ENCODE data around the gene NLRP10.
A peak's percentile ranks its signal among the peaks of the same experiment; 100 is the strongest.

Gene NLRP10, protein sequence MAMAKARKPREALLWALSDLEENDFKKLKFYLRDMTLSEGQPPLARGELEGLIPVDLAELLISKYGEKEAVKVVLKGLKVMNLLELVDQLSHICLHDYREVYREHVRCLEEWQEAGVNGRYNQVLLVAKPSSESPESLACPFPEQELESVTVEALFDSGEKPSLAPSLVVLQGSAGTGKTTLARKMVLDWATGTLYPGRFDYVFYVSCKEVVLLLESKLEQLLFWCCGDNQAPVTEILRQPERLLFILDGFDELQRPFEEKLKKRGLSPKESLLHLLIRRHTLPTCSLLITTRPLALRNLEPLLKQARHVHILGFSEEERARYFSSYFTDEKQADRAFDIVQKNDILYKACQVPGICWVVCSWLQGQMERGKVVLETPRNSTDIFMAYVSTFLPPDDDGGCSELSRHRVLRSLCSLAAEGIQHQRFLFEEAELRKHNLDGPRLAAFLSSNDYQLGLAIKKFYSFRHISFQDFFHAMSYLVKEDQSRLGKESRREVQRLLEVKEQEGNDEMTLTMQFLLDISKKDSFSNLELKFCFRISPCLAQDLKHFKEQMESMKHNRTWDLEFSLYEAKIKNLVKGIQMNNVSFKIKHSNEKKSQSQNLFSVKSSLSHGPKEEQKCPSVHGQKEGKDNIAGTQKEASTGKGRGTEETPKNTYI

DNA sequence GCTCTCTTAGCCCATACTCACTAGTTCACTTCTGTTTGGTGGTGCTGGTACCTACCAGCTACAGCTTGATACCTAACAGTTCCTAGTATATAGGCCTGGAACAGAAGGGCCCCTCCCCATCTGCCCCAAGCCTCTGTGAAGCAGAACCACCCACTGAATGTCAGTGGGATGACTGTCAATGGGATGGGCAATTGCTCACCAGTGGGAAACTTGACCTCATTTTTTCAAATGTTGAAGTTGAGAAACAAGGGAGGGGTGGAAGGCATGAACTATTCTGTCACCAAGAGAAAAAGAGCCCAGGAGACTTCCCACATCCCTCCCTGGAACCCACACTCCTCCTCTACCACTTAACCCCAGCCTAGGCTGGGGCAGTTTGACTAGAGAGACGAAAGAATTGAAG lies at the start of gene NLRP10:
NLRP10 (minus strand) TSS at position 62 of the 400 bp plus-strand sequence. CDS start 1,952 bp downstream, outside the sequence.
- no peak for TF ChIP-seq ZNF274 (IDR thresholded peaks at IDR 0.05; ENCODE audit: low read depth, low read length)
- no peak within 1 kb of the TSS for H3K4me3 ChIP-seq (ENCODE audit: low read length)

DNA sequence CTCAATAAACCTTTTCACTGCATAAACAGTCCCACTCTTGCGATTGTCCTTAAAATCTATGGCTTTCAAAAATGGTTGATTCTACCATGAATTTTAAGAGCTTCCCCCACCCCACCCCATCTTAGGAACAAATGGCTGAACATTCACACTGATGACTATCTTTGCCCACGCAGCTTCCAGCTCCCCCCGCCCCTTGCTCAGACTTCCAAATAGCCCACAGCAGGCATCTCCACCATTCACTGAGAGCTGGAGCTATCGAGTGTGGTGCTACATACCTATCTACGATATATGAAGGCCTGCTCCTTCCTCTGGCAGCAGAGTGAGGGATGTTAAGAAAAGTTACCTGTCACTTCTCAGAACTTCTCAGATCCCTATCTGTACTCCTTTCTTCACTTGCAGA lies 48.6 kb upstream of the NLRP10 start:
- no peak for TF ChIP-seq ZNF274 (IDR thresholded peaks at IDR 0.05; ENCODE audit: low read depth, low read length)
- H3K4me3 ChIP-seq (ENCODE audit: low read length): no peak overlapping the region

DNA sequence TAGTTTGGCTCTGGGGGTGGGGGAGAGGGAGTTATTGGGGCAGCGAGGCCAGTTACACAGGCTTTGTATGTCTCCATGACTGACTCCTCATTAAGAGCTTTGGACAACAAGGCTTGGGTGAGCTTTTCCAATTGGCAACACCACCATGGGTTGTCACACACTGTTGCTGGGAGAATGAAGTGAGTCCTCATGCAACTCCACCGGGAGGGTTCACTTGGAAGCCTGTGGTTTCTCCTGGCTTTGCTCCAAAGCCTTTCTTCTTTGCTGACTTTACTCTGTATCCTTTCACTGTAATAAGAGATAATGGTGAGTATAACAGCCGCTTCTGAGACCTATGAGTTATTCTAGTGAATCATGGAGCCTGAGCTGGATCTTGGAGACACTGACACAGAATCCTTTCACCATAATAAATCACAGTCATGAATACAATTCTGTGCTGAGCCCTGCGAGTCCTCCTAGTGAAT lies 46.8 kb upstream of the NLRP10 start:
- no peak overlapping the region for H3K4me3 ChIP-seq (ENCODE audit: low read length)
- no peak for TF ChIP-seq ZNF274 (IDR thresholded peaks at IDR 0.05; ENCODE audit: low read depth, low read length)

DNA sequence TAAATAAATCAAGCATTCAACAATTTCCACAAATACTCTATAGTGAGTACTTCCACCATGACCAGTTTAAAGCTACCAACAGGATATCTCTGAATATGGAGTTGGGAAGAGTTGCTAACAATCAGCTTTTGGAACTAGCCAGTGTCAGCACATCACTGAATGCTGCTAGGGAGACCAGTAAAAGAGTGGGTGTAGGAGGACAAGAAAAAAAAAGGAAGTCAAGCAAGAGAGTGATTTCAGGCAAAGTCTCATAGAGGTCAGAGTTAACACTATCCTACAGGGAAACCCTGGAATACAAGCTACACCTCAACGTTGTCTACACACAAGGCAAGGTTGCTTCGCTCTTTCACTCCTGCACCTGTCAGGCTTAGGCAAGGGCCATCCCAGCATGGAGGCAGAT lies 46.1 kb upstream of the NLRP10 start:
- no peak overlapping the region for H3K4me3 ChIP-seq (ENCODE audit: low read length)
- no peak for TF ChIP-seq ZNF274 (IDR thresholded peaks at IDR 0.05; ENCODE audit: low read depth, low read length)

GRCh38 chr11:8009856-8010255 lies 44.6 kb upstream of the NLRP10 start:
- H3K4me3 ChIP-seq (ENCODE audit: low read length): no peak overlapping the region
- no peak for TF ChIP-seq ZNF274 (IDR thresholded peaks at IDR 0.05; ENCODE audit: low read depth, low read length)

DNA sequence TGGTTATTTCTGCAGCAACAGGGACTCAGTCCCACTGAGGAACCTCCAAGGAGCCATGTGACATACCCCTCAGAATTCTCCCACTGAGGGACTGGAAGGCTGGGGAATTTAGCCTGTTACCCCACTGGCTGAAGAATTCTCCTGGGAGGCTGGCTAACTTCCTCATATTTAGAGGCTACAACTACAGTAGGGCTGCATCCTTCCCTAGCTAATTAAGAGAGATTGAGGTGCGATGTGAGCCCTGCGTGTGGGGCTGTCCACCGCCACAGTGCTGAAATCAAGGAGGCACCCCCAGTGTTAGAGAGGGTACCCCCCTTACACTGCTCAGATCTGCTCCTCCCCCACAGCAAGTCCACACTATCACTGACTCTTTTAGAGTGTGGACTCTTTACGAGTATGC lies 43.0 kb upstream of the NLRP10 start:
- no peak for TF ChIP-seq ZNF274 (IDR thresholded peaks at IDR 0.05; ENCODE audit: low read depth, low read length)
- H3K4me3 ChIP-seq (ENCODE audit: low read length): no peak overlapping the region

GRCh38 chr11:8006349-8006977 lies 41.2 kb upstream of the NLRP10 start:
- no peak overlapping the region for H3K4me3 ChIP-seq (ENCODE audit: low read length)
- TF ChIP-seq ZNF274 (IDR thresholded peaks at IDR 0.05; ENCODE audit: low read depth, low read length): no peak

DNA sequence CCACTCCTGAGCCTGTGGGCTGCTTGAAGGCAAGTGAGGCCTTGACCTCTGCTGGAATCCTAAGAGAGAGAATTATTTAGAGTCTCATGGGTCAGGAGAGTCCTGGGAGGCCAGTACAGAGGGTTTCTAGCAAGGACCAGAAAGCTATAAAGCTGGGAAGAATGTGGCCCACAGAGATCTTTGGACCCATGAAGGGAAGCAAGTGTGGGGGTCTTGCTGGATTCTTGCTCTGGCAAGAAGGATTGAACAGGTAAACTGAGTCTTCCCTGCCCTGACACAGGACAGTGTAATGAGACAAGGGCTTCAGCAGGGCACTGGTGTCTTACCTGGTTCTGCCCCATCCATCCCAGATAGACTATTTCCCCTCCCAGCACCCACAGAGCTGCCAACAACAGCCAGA lies 40.3 kb upstream of the NLRP10 start:
- no peak overlapping the region for H3K4me3 ChIP-seq (ENCODE audit: low read length)
- no peak for TF ChIP-seq ZNF274 (IDR thresholded peaks at IDR 0.05; ENCODE audit: low read depth, low read length)

DNA sequence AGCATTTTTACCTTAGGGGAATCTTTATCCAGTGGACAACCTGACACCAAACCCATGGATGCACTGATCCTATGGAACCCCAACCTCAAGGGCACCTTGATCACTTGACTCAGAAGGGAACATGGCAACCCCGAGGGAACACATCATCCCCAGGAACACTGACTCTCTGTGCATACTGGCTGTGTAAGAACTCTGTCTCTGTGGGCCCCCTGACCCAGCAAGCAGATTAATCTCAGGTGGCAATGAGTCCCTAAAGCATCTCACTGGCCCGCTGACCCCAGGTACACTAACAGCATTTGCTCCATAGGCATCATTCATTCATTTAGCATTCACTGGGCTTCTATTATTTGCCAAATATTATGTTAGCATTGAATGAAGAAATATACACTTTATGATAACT lies 38.8 kb upstream of the NLRP10 start:
- no peak overlapping the region for H3K4me3 ChIP-seq (ENCODE audit: low read length)
- no peak for TF ChIP-seq ZNF274 (IDR thresholded peaks at IDR 0.05; ENCODE audit: low read depth, low read length)

DNA sequence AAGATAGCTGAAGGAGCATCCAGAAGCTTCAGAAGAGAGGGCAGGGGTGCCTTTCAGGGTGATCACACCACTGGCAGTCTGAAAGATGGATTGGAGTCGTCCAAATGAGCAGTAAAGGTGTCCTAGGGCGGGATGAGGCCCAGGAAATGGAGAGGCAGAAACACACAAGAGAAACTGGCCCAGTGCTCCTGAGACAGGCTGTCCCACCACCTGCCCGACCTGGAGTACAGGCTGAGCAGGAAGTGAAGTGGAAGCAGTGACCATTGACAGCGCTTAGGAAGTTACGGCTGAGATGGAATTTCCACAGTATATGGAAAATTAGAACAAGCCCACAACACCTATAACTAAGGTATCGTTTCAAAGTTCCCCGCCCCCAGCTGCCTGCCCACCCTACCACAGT lies 37.9 kb upstream of the NLRP10 start:
- no peak for TF ChIP-seq ZNF274 (IDR thresholded peaks at IDR 0.05; ENCODE audit: low read depth, low read length)

GRCh38 chr11:8002676-8003075 lies 37.4 kb upstream of the NLRP10 start:
- no peak overlapping the region for H3K4me3 ChIP-seq (ENCODE audit: low read length)
- TF ChIP-seq ZNF274 (IDR thresholded peaks at IDR 0.05; ENCODE audit: low read depth, low read length): no peak

More for the DNA sequence above, 37.9 kb upstream of the NLRP10 start:
- no peak overlapping the region for H3K4me3 ChIP-seq (ENCODE audit: low read length)

DNA sequence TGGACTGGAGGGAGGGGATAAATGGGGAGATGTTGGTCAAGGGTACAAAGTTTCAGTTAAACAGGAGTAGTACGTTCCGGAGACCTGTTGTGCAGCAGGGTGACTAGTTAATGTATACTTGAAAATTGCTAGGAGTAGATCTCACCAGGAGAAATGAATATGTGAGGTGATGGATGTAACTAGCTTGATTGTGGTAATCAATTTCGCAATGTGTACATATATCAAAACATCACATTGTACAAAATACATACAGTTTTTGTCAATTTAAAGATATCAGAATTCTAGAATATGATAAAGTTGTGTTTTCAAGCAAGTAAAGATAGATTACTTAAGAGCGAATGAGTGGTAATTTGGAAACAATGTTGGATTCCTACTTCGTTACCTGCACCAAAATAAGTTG lies 35.1 kb upstream of the NLRP10 start:
- no peak for TF ChIP-seq ZNF274 (IDR thresholded peaks at IDR 0.05; ENCODE audit: low read depth, low read length)

DNA sequence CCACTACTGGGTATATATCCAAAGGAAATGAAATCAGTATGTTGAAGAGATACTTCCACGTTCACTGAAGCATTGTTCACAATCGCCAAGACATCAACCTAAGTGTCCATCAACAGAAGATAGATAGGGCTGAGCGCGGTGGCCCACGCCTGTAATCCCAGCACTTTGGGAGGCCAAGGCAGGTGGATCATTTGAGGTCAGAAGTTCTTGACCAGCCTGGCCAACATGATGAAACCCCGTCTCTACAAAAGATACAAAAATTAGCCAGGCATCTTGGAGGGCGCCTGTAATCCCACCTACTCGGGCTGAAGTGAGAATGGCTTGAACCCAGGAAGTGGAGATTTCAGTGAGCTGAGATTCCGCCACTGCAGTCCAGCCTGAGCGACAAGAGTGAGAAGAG lies 34.5 kb upstream of the NLRP10 start:
- H3K4me3 ChIP-seq (ENCODE audit: low read length): no peak overlapping the region
- no peak for TF ChIP-seq ZNF274 (IDR thresholded peaks at IDR 0.05; ENCODE audit: low read depth, low read length)

More for the DNA sequence above, 35.1 kb upstream of the NLRP10 start:
- no peak overlapping the region for H3K4me3 ChIP-seq (ENCODE audit: low read length)

DNA sequence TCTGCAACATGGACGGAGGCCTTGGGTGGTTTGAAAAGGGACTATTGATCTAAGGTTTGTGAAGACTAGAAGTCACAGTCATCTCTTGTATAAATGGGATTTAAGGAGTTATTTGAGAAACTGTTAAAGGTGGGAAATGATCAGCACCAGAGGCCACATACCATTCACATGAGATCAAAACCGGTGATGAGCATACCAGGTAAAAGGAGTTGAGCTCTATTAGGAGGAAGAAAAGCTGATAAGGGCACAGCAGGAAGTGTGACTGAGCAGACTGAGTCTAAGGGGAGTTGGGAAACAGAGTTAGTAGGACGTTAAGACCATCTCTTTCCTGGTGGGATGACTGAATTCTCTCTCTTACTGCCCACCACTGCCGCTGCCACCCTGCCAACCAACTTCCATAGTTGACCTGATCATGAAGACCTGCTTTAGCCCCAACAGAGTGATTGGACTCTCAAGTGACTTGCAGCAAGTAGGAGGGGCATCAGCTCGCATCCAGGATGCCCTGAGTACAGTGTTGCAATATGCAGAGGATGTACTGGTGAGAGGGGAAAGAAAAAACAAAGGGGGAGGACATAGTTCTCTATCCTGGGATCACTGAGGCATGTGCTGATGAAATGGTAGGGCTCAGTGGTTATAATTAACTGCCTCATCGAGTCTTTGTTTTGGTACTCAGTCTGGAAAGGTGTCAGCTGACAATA lies 29.5 kb upstream of the NLRP10 start:
- TF ChIP-seq ZNF274 (IDR thresholded peaks at IDR 0.05; ENCODE audit: low read depth, low read length): no peak
- H3K4me3 ChIP-seq (ENCODE audit: low read length): no peak overlapping the region

- peak overlapping the region; percentile 99 for H3K4me3 ChIP-seq (ENCODE audit: low read length)
Observed at GRCh38 chr11:7987560-7987883, 22.3 kb upstream of the NLRP10 start.
